Panc1 (cell line): ENCODE results near the gene TRANK1.

Experiments
- POLR2AphosphoS5 ChIP-seq: IDR thresholded peaks from 2 replicates; pipeline ENCODE4 v1.6.1; 2012; ENCODE audit warnings: mild to moderate bottlenecking, low read depth, low read length, moderate library complexity
- SIN3A ChIP-seq: IDR thresholded peaks from 2 replicates; pipeline ENCODE4 v1.6.1; 2012; ENCODE audit warnings: low read depth, mild to moderate bottlenecking, low read length, moderate library complexity, borderline replicate concordance; ENCODE audit not compliant: insufficient read depth
- TCF7L2 ChIP-seq: IDR thresholded peaks from 2 replicates; pipeline ENCODE4 v1.6.1; 2011; ENCODE audit warnings: mild to moderate bottlenecking, low read depth, low read length, inconsistent platforms
- TF ChIP-seq, protein P1 (sequence below): fragments of 450-650 bp; IDR thresholded peaks from 2 replicates; pipeline ENCODE4 v1.5.1; 2017; ENCODE audit warnings: mild to moderate bottlenecking
- TF ChIP-seq, protein P2 (sequence below), 2 experiments: IDR thresholded peaks; 2 replicates each; pipeline ENCODE4 v1.6.1; 2011 to 2012; ENCODE audit warnings: low read depth in 2 of 2, control low read depth in 1 of 2, low read length in 1 of 2, mild to moderate bottlenecking in 1 of 2, moderate library complexity in 1 of 2; ENCODE audit not compliant: insufficient read depth in 1 of 2

DNA sequence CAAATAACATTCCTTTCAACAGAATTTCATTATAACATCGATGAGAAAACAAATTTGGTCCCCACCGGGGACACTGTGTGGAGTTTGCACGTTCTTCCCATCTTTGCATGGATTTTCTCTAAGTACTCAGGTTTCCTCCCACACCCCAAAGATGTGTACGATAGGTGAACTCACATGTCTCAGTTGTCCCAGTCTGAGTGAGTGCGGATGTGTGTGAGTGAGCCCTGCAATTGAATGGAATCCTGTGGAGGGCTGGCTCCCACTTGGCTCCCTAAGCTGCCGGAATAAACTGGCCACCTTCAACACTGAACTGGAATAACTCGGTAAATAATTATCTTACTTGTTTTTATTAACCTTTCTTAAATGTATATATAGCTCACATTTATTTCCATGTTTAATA, 77.0 kb downstream of the TRANK1 start:
- no peak for TF ChIP-seq POLR2AphosphoS5
- TF ChIP-seq, protein P1, sequence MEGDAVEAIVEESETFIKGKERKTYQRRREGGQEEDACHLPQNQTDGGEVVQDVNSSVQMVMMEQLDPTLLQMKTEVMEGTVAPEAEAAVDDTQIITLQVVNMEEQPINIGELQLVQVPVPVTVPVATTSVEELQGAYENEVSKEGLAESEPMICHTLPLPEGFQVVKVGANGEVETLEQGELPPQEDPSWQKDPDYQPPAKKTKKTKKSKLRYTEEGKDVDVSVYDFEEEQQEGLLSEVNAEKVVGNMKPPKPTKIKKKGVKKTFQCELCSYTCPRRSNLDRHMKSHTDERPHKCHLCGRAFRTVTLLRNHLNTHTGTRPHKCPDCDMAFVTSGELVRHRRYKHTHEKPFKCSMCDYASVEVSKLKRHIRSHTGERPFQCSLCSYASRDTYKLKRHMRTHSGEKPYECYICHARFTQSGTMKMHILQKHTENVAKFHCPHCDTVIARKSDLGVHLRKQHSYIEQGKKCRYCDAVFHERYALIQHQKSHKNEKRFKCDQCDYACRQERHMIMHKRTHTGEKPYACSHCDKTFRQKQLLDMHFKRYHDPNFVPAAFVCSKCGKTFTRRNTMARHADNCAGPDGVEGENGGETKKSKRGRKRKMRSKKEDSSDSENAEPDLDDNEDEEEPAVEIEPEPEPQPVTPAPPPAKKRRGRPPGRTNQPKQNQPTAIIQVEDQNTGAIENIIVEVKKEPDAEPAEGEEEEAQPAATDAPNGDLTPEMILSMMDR, result no peak
- TF ChIP-seq, protein P2, sequence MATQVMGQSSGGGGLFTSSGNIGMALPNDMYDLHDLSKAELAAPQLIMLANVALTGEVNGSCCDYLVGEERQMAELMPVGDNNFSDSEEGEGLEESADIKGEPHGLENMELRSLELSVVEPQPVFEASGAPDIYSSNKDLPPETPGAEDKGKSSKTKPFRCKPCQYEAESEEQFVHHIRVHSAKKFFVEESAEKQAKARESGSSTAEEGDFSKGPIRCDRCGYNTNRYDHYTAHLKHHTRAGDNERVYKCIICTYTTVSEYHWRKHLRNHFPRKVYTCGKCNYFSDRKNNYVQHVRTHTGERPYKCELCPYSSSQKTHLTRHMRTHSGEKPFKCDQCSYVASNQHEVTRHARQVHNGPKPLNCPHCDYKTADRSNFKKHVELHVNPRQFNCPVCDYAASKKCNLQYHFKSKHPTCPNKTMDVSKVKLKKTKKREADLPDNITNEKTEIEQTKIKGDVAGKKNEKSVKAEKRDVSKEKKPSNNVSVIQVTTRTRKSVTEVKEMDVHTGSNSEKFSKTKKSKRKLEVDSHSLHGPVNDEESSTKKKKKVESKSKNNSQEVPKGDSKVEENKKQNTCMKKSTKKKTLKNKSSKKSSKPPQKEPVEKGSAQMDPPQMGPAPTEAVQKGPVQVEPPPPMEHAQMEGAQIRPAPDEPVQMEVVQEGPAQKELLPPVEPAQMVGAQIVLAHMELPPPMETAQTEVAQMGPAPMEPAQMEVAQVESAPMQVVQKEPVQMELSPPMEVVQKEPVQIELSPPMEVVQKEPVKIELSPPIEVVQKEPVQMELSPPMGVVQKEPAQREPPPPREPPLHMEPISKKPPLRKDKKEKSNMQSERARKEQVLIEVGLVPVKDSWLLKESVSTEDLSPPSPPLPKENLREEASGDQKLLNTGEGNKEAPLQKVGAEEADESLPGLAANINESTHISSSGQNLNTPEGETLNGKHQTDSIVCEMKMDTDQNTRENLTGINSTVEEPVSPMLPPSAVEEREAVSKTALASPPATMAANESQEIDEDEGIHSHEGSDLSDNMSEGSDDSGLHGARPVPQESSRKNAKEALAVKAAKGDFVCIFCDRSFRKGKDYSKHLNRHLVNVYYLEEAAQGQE (IDR thresholded peaks at IDR 0.05; ENCODE audit: insufficient read depth in 1 of 2, low read depth in 2 of 2, low read length in 1 of 2), result no peak
- no peak for TF ChIP-seq SIN3A
- TF ChIP-seq TCF7L2, result no peak
